Panc1 (cell line): ENCODE measurements around the gene CDC45. TPM values are rescaled to one million over a fixed set of nuclear protein-coding genes. Genes with fewer than 3 reads are reported as not detected.

Source experiments
- ATAC-seq: fragments of 200-7000 bp; cut with Tn5 transposase; 2 replicates; pipeline ENCODE4 v1.9.1; 2020; ENCODE audit warnings: mild to moderate bottlenecking, moderate library complexity
- BruUV-seq: library from RNA; stranded (reverse); fragments of 400-500 nt; replicated peaks from 2 replicates; lab custom pipeline; 2021; lab: Mats Ljungman, UMichigan
- CTCF ChIA-PET: fragments of 300-600 bp; sonication (Branson Sonifier 250); formaldehyde crosslinking; loops from one replicate; lab custom pipeline; 2022; ENCODE audit warnings: antibody characterized with exemption; lab: Charles Lee
- POLR2A ChIA-PET: fragments of 300-600 bp; sonication (Branson Sonifier 250); formaldehyde crosslinking; loops from one replicate; lab custom pipeline; 2022; ENCODE audit warnings: antibody characterized with exemption; lab: Charles Lee
- DNase-seq: peaks from one replicate; pipeline ENCODE4 v3.0.0-alpha.2; 2010; ENCODE audit warnings: low read depth, low spot score
- H3K27ac ChIP-seq: 2 replicates; pipeline ENCODE4 v1.5.1; 2011; ENCODE audit warnings: mild to moderate bottlenecking, low read length, inconsistent platforms
- H3K27me3 ChIP-seq: fragments of 200-500 bp; sonication (Bioruptor generic); 2 replicates; pipeline ENCODE4 v1.6.0; 2014; ENCODE audit warnings: low read length, inconsistent platforms; ENCODE audit not compliant: control insufficient read depth, insufficient read depth
- H3K36me3 ChIP-seq: fragments of 200-500 bp; sonication (Bioruptor generic); 2 replicates; pipeline ENCODE4 v1.5.1; 2014; ENCODE audit warnings: inconsistent platforms, mild to moderate bottlenecking, low read length, moderate library complexity; ENCODE audit not compliant: control insufficient read depth, insufficient read depth
- H3K4me1 ChIP-seq: 2 replicates; pipeline ENCODE4 v1.5.1; 2011; ENCODE audit warnings: inconsistent platforms, mild to moderate bottlenecking, low read length, moderate library complexity; ENCODE audit not compliant: control insufficient read depth, insufficient read depth
- H3K4me3 ChIP-seq, 2 experiments: 2 replicates each; pipeline ENCODE4 v1.5.1; 2011 to 2012; ENCODE audit warnings: low read depth in 2 of 2, low read length in 2 of 2, mild to moderate bottlenecking in 2 of 2, inconsistent platforms in 1 of 2, moderate library complexity in 1 of 2
- H3K9me3 ChIP-seq: fragments of 200-500 bp; sonication (Bioruptor generic); 2 replicates; pipeline ENCODE4 v1.5.1; 2014; ENCODE audit warnings: low read depth, mild to moderate bottlenecking, inconsistent platforms, low read length, moderate library complexity; ENCODE audit not compliant: control insufficient read depth, insufficient read depth
- POLR2AphosphoS5 ChIP-seq: IDR thresholded peaks from 2 replicates; pipeline ENCODE4 v1.6.1; 2012; ENCODE audit warnings: mild to moderate bottlenecking, low read depth, low read length, moderate library complexity
- SIN3A ChIP-seq: IDR thresholded peaks from 2 replicates; pipeline ENCODE4 v1.6.1; 2012; ENCODE audit warnings: low read depth, mild to moderate bottlenecking, low read length, moderate library complexity, borderline replicate concordance; ENCODE audit not compliant: insufficient read depth
- TCF7L2 ChIP-seq: IDR thresholded peaks from 2 replicates; pipeline ENCODE4 v1.6.1; 2011; ENCODE audit warnings: mild to moderate bottlenecking, low read depth, low read length, inconsistent platforms
- in situ Hi-C: cut with HindIII; loops from 2 replicates; pipeline ENCODE4 v1.10.0; 2016; ENCODE audit warnings: low sequenced_read_pairs, low pct_unique_long_range_greater_than_20kb
- intact Hi-C: fragments of 100-400 bp; cut with micrococcal nuclease; formaldehyde crosslinking; loops from one replicate; pipeline ENCODE4 v1.10.0; 2022; ENCODE audit not compliant: unreplicated experiment
- total RNA-seq: library from RNA; stranded (reverse); gene quantifications from one replicate; pipeline ENCODE4 v1.2.1, GENCODE V29; 2021; ENCODE audit not compliant: unreplicated experiment
- TF ChIP-seq, protein P1 (sequence below): fragments of 450-650 bp; IDR thresholded peaks from 2 replicates; pipeline ENCODE4 v1.5.1; 2017; ENCODE audit warnings: mild to moderate bottlenecking
- TF ChIP-seq, protein P2 (sequence below), 2 experiments: IDR thresholded peaks; 2 replicates each; pipeline ENCODE4 v1.6.1; 2011 to 2012; ENCODE audit warnings: low read depth in 2 of 2, control low read depth in 1 of 2, low read length in 1 of 2, mild to moderate bottlenecking in 1 of 2, moderate library complexity in 1 of 2; ENCODE audit not compliant: insufficient read depth in 1 of 2

Gene CDC45
- total RNA-seq, 1 experiment from 2014 or later = 26.1 TPM

DNA sequence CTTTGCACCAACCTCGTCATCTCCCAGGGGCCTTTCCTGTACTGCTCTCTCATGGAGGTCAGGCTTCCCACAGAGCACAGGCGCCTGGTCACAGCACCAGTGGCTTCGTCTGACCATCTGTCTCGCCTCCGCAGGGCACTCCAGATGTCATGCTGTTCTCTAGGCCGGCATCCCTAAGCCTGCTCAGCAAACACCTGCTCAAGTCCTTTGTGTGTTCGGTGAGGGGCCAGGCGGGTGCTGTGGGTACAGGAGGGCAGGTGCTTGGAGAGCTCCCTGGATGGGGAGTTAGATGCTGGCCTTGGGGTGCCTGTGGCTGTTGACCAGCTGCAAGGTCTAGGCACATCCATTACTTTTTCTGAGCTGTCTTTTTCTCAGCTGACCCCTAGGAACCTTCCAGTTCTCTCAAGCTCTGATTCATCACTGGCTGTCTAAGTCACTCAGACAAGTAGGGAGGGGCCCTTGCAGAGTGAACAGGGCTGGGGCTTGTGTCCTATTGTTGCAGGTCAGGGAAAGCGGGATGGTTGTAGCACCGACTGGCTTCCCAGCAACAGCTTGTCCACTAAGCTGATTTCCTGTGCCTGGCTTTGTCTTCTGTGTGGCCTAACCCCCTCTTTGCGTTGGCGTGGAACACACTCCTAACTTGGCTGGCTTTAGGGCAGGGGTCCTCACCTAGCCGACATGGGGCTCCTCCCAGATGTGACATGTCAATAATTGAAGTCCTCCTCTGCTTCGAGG, 35.3 kb downstream of the CDC45 start:
- POLR2A ChIA-PET = no interaction called here
- in situ Hi-C loops (no loop called here), intact Hi-C loops (no loop called here)
- Histone ChIP-seq H3K36me3 (no peaks in the 10 kb centered on the region), H3K27ac (no peak overlapping the region), H3K4me1 (no peaks in the 10 kb centered on the region), H3K27me3 (no peaks in the 10 kb centered on the region), H3K4me3 (no peak overlapping the region), H3K9me3 (no peaks in the 10 kb centered on the region)
- TF ChIP-seq, protein P1, sequence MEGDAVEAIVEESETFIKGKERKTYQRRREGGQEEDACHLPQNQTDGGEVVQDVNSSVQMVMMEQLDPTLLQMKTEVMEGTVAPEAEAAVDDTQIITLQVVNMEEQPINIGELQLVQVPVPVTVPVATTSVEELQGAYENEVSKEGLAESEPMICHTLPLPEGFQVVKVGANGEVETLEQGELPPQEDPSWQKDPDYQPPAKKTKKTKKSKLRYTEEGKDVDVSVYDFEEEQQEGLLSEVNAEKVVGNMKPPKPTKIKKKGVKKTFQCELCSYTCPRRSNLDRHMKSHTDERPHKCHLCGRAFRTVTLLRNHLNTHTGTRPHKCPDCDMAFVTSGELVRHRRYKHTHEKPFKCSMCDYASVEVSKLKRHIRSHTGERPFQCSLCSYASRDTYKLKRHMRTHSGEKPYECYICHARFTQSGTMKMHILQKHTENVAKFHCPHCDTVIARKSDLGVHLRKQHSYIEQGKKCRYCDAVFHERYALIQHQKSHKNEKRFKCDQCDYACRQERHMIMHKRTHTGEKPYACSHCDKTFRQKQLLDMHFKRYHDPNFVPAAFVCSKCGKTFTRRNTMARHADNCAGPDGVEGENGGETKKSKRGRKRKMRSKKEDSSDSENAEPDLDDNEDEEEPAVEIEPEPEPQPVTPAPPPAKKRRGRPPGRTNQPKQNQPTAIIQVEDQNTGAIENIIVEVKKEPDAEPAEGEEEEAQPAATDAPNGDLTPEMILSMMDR = no peak
- TF ChIP-seq POLR2AphosphoS5 = no peak
- TF ChIP-seq SIN3A = no peak
- TF ChIP-seq TCF7L2 = no peak
- TF ChIP-seq, protein P2, sequence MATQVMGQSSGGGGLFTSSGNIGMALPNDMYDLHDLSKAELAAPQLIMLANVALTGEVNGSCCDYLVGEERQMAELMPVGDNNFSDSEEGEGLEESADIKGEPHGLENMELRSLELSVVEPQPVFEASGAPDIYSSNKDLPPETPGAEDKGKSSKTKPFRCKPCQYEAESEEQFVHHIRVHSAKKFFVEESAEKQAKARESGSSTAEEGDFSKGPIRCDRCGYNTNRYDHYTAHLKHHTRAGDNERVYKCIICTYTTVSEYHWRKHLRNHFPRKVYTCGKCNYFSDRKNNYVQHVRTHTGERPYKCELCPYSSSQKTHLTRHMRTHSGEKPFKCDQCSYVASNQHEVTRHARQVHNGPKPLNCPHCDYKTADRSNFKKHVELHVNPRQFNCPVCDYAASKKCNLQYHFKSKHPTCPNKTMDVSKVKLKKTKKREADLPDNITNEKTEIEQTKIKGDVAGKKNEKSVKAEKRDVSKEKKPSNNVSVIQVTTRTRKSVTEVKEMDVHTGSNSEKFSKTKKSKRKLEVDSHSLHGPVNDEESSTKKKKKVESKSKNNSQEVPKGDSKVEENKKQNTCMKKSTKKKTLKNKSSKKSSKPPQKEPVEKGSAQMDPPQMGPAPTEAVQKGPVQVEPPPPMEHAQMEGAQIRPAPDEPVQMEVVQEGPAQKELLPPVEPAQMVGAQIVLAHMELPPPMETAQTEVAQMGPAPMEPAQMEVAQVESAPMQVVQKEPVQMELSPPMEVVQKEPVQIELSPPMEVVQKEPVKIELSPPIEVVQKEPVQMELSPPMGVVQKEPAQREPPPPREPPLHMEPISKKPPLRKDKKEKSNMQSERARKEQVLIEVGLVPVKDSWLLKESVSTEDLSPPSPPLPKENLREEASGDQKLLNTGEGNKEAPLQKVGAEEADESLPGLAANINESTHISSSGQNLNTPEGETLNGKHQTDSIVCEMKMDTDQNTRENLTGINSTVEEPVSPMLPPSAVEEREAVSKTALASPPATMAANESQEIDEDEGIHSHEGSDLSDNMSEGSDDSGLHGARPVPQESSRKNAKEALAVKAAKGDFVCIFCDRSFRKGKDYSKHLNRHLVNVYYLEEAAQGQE (IDR thresholded peaks at IDR 0.05; ENCODE audit: insufficient read depth in 1 of 2, low read depth in 2 of 2, low read length in 1 of 2) = no peak
- CTCF ChIA-PET = no interaction called here
- DNase-seq (no peak), ATAC-seq (no peak)
- BruUV-seq = no TSS peak

DNA sequence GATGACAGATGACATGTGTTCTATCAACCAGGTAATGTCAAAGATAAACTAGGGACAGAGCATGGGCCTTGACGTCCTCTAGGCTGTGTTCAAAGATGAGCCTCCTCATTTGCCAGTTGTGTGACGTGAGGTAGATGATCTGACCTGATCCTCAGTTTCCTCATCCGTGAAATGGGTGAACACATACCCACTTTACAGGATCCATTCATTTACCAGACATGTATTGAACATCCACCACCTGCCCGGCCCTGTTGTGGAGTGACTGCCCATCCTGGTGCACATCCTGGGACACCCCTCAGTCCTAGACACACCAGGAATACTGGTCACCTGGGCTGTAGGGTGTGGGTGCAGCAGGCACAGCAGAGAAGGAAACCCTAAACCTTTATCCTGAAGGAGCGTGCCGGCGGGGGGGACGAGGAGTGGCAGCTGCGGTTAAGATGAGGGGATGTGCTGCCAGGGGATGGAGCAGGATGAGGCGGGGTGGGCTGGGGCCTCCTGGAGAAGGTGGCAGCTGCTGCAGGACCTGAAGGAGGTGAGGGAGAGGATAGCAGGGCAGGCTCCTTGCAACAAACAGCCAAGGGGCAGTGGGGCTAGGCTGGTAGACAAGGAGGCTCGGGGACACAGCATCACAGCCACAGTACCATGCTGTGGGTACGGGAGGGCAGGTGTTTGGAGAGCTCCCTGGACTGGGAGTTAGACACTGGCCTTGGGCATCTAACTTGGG, 36.1 kb downstream of the CDC45 start:
- H3K9me3 ChIP-seq = no peaks in the 10 kb centered on the region
- no peaks in the 10 kb centered on the region for H3K4me1 ChIP-seq
- ChIA-PET CTCF (no interaction called here), POLR2A (no interaction called here)
- H3K27ac ChIP-seq = no peak overlapping the region
- intact Hi-C loops = no loop called here
- BruUV-seq = no TSS peak
- H3K36me3 ChIP-seq = no peaks in the 10 kb centered on the region
- H3K4me3 ChIP-seq = no peak overlapping the region
- in situ Hi-C loops = no loop called here
- no peaks in the 10 kb centered on the region for H3K27me3 ChIP-seq
- ATAC-seq = no peak
- TF ChIP-seq POLR2AphosphoS5 (no peak), TCF7L2 (no peak), SIN3A (no peak)
- TF ChIP-seq, protein P1 = no peak
- TF ChIP-seq, protein P2 (IDR thresholded peaks at IDR 0.05; ENCODE audit: insufficient read depth in 1 of 2, low read depth in 2 of 2, low read length in 1 of 2) = no peak
- no peak for DNase-seq
